Stimulated activated CD8-positive, alpha-beta memory T cell treated with anti-CD3 and anti-CD28 coated beads, Interleukin-15, amount 100 ng/mL, for 4 hours (primary cell): Measurements from ENCODE around the gene LTBP3.

ENCODE experiments used
- DNase-seq, 2 donors: peaks; one replicate each; pipeline ENCODE4 v3.0.0-alpha.2; 2020; ENCODE audit warnings: low read depth in 2 of 2

Gene LTBP3

GRCh38 chr11:65506772-65507505 lies 51.2 kb downstream of the LTBP3 start:
- DNase-seq = no peak

- DNase-seq = no peak
These were observed 51.8 kb downstream of the LTBP3 start for GRCh38 chr11:65506290-65506771.

GRCh38 chr11:65505466-65506289 lies 52.5 kb downstream of the LTBP3 start:
- DNase-seq = no peak

- DNase-seq = no peak
These were observed 53.3 kb downstream of the LTBP3 start for GRCh38 chr11:65504674-65505465.

GRCh38 chr11:65503949-65504673 lies 54.0 kb downstream of the LTBP3 start:
- no peak for DNase-seq

- no peak for DNase-seq
These were observed 54.7 kb downstream of the LTBP3 start for GRCh38 chr11:65503368-65503948.

- DNase-seq = no peak
These were observed 55.4 kb downstream of the LTBP3 start for GRCh38 chr11:65502555-65503367.

GRCh38 chr11:65502274-65502554 lies 55.9 kb downstream of the LTBP3 start:
- DNase-seq = no peak

- DNase-seq = no peak
These were observed 56.5 kb downstream of the LTBP3 start for GRCh38 chr11:65501472-65502273.

- no peak for DNase-seq
These were observed 57.0 kb downstream of the LTBP3 start for GRCh38 chr11:65501186-65501471.

- DNase-seq = no peak
These were observed 57.6 kb downstream of the LTBP3 start for GRCh38 chr11:65500387-65501185.

- DNase-seq = no peak
These were observed 58.3 kb downstream of the LTBP3 start for GRCh38 chr11:65499713-65500386.

GRCh38 chr11:65498977-65499712 lies 59.0 kb downstream of the LTBP3 start, which contains the start of gene MALAT1:
Gene MALAT1 (plus strand): TSS chr11:65499045.
- peak; percentile 81 to 90 for DNase-seq

GRCh38 chr11:65498727-65498976 lies 59.5 kb downstream of the LTBP3 start:
- no peak for DNase-seq

GRCh38 chr11:65498042-65498726 lies 60.0 kb downstream of the LTBP3 start:
- no peak for DNase-seq

GRCh38 chr11:65497141-65498041 lies 60.8 kb downstream of the LTBP3 start:
- DNase-seq = peak; percentile 95 to 99
